HEK293 (cell line): ENCODE measurements around the gene OLFM3.

ENCODE experiments used
- CTCF ChIA-PET: fragments of 350-600 bp; formaldehyde crosslinking; extraction: SDS; loops from one replicate; lab custom pipeline; 2021; ENCODE audit warnings: antibody characterized with exemption; lab: Yijun Ruan, JAX
- POLR2A ChIA-PET: fragments of 300-600 bp; formaldehyde crosslinking; extraction: SDS; loops from one replicate; lab custom pipeline; 2020; ENCODE audit warnings: antibody characterized with exemption, inconsistent platforms; lab: Yijun Ruan, JAX
- H3K27ac ChIP-seq: fragments of 200-500 bp; sonication (Bioruptor generic); 2 replicates; pipeline ENCODE4 v1.5.1; 2014; ENCODE audit warnings: low read depth, low read length, control low read depth, inconsistent platforms; ENCODE audit errors: extremely low read depth
- H3K36me3 ChIP-seq, 2 experiments: fragments of 200-500 bp in 1 of 2; sonication (Bioruptor generic) in 1 of 2; 1 replicate in 1 of 2; 2 replicates in 1 of 2; pipeline ENCODE4 v1.5.1; 2014 to 2017; ENCODE audit warnings: inconsistent platforms in 2 of 2, low read length in 2 of 2; ENCODE audit not compliant: control insufficient read depth in 2 of 2, insufficient read depth in 1 of 2
- H3K4me1 ChIP-seq: fragments of 200-500 bp; sonication (Bioruptor generic); 2 replicates; pipeline ENCODE4 v1.5.1; 2014; ENCODE audit warnings: mild to moderate bottlenecking, low read length, inconsistent platforms; ENCODE audit not compliant: control insufficient read depth, insufficient read depth
- H3K4me3 ChIP-seq: 2 replicates; pipeline ENCODE4 v1.5.1; 2011; ENCODE audit warnings: low read depth, mild to moderate bottlenecking, control low read depth, low read length, moderate library complexity
- H3K9me3 ChIP-seq: fragments of 200-500 bp; sonication (Bioruptor generic); 2 replicates; pipeline ENCODE4 v1.5.1; 2014; ENCODE audit warnings: low read depth, low read length, inconsistent platforms; ENCODE audit not compliant: control insufficient read depth, insufficient read depth
- BCL11A ChIP-seq: fragments of 450-650 bp; formaldehyde crosslinking; IDR thresholded peaks from 2 replicates; pipeline ENCODE4 v1.5.1; 2016; ENCODE audit warnings: low read depth, missing biosample characterization, missing genetic modification characterization
- FEZF1 ChIP-seq: fragments of 450-650 bp; formaldehyde crosslinking; IDR thresholded peaks from 2 replicates; pipeline ENCODE4 v1.5.1; 2016; ENCODE audit warnings: missing biosample characterization, missing genetic modification characterization
- GLIS1 ChIP-seq: fragments of 450-650 bp; formaldehyde crosslinking; IDR thresholded peaks from 2 replicates; pipeline ENCODE4 v1.5.1; 2016; ENCODE audit warnings: missing biosample characterization, missing genetic modification characterization
- HOXA7 ChIP-seq: sonication (generic); formaldehyde crosslinking; IDR thresholded peaks from 2 replicates; pipeline ENCODE4 v1.8.1; 2022; ENCODE audit warnings: missing genetic modification reagents, borderline replicate concordance
- PRDM1 ChIP-seq: fragments of 450-650 bp; formaldehyde crosslinking; IDR thresholded peaks from 2 replicates; pipeline ENCODE4; 2016; ENCODE audit warnings: missing biosample characterization, missing genetic modification characterization
- REPIN1 ChIP-seq: fragments of 450-650 bp; formaldehyde crosslinking; IDR thresholded peaks from 2 replicates; pipeline ENCODE4 v1.5.1; 2017; ENCODE audit warnings: missing biosample characterization, missing genetic modification characterization, low read depth
- TRIM28 ChIP-seq: IDR thresholded peaks from 2 replicates; pipeline ENCODE4 v1.6.1; 2011; ENCODE audit warnings: low read length, control low read depth, borderline replicate concordance
- ZBTB1 ChIP-seq: fragments of 450-650 bp; formaldehyde crosslinking; IDR thresholded peaks from 2 replicates; pipeline ENCODE4 v1.5.1; 2016; ENCODE audit warnings: missing biosample characterization, missing genetic modification characterization
- ZBTB20 ChIP-seq: fragments of 450-650 bp; formaldehyde crosslinking; IDR thresholded peaks from 2 replicates; pipeline ENCODE4 v1.5.1; 2016; ENCODE audit warnings: missing biosample characterization, missing genetic modification characterization
- ZBTB6 ChIP-seq: fragments of 450-650 bp; formaldehyde crosslinking; IDR thresholded peaks from 2 replicates; pipeline ENCODE4 v1.5.1; 2017; ENCODE audit warnings: missing biosample characterization, missing genetic modification characterization
- ZFP3 ChIP-seq: fragments of 450-650 bp; formaldehyde crosslinking; IDR thresholded peaks from 2 replicates; pipeline ENCODE4 v1.5.1; 2016; ENCODE audit warnings: low read depth, missing biosample characterization, missing genetic modification characterization
- ZNF146 ChIP-seq: fragments of 450-650 bp; formaldehyde crosslinking; IDR thresholded peaks from 2 replicates; pipeline ENCODE4 v1.5.1; 2016; ENCODE audit warnings: missing biosample characterization, missing genetic modification characterization
- ZNF16 ChIP-seq: fragments of 450-650 bp; formaldehyde crosslinking; IDR thresholded peaks from 2 replicates; pipeline ENCODE4 v1.5.1; 2016; ENCODE audit warnings: low read depth, missing biosample characterization, missing genetic modification characterization
- ZNF169 ChIP-seq: fragments of 450-650 bp; formaldehyde crosslinking; IDR thresholded peaks from 2 replicates; pipeline ENCODE4 v1.5.1; 2016; ENCODE audit warnings: missing biosample characterization, missing genetic modification characterization
- ZNF174 ChIP-seq: fragments of 450-650 bp; formaldehyde crosslinking; IDR thresholded peaks from 2 replicates; pipeline ENCODE4 v1.5.0; 2017; ENCODE audit warnings: missing biosample characterization, mild to moderate bottlenecking, missing genetic modification characterization
- ZNF274 ChIP-seq, 2 experiments: fragments of 200-500 bp in 1 of 2; fragments of 450-650 bp in 1 of 2; sonication (Bioruptor generic) in 1 of 2; formaldehyde crosslinking in 1 of 2; IDR thresholded peaks; 2 replicates each; pipeline versions ENCODE4 v1.5.1 to v1.6.1; 2014 to 2016; ENCODE audit warnings: borderline replicate concordance in 1 of 2, inconsistent platforms in 1 of 2, low read length in 1 of 2, missing biosample characterization in 1 of 2, missing genetic modification characterization in 1 of 2
- ZNF292 ChIP-seq: fragments of 450-650 bp; formaldehyde crosslinking; IDR thresholded peaks from 2 replicates; pipeline ENCODE4 v1.5.1; 2016; ENCODE audit warnings: low read depth, missing biosample characterization, missing genetic modification characterization, borderline replicate concordance
- ZNF311 ChIP-seq: fragments of 450-650 bp; formaldehyde crosslinking; IDR thresholded peaks from 2 replicates; pipeline ENCODE4 v1.5.1; 2017; ENCODE audit warnings: missing biosample characterization, missing genetic modification characterization, borderline replicate concordance
- ZNF391 ChIP-seq: fragments of 450-650 bp; formaldehyde crosslinking; IDR thresholded peaks from 2 replicates; pipeline ENCODE4 v1.5.1; 2016; ENCODE audit warnings: low read depth, missing biosample characterization, missing genetic modification characterization, borderline replicate concordance
- ZNF510 ChIP-seq: fragments of 450-650 bp; formaldehyde crosslinking; IDR thresholded peaks from 2 replicates; pipeline ENCODE4 v1.5.1; 2018; ENCODE audit warnings: mild to moderate bottlenecking, missing genetic modification characterization, missing biosample characterization; ENCODE audit not compliant: insufficient replicate concordance
- ZNF544 ChIP-seq: fragments of 450-650 bp; formaldehyde crosslinking; IDR thresholded peaks from 2 replicates; pipeline ENCODE4 v1.5.0; 2017; ENCODE audit warnings: missing biosample characterization, missing genetic modification characterization
- ZNF555 ChIP-seq: fragments of 450-650 bp; formaldehyde crosslinking; conservative IDR thresholded peaks from 2 replicates; pipeline ENCODE4 v1.5.1; 2017; ENCODE audit warnings: missing biosample characterization, mild to moderate bottlenecking, missing genetic modification characterization, inconsistent platforms
- ZNF626 ChIP-seq: fragments of 450-650 bp; sonication (Bioruptor Pico); formaldehyde crosslinking; IDR thresholded peaks from 2 replicates; pipeline ENCODE4 v1.5.1; 2018; ENCODE audit warnings: missing biosample characterization, missing genetic modification characterization, inconsistent platforms
- ZSCAN16 ChIP-seq: fragments of 450-650 bp; formaldehyde crosslinking; IDR thresholded peaks from 2 replicates; pipeline ENCODE4 v1.5.1; 2016; ENCODE audit warnings: missing biosample characterization, missing genetic modification characterization

OLFM3 gene

GRCh38 chr1:101980974-101981373 is 15.8 kb downstream of the OLFM3 start:
- no peaks in the 10 kb centered on the region for H3K4me1 ChIP-seq
- no peaks in the 10 kb centered on the region for H3K9me3 ChIP-seq
- ChIA-PET POLR2A (no interaction called here), CTCF (interaction anchor here (0.6 to 0.7 kb wide), 2 partner anchors 10 to 29 kb away, joined by 4 read pairs; no protein-coding TSS in a partner anchor)
- no peak overlapping the region for H3K4me3 ChIP-seq
- no peaks in the 10 kb centered on the region for H3K36me3 ChIP-seq
- no peak overlapping the region for H3K27ac ChIP-seq
- no peak for TF ChIP-seq ZBTB1 (tag by site-specific recombination)

- no peaks in the 10 kb centered on the region for H3K9me3 ChIP-seq
- no peak overlapping the region for H3K4me3 ChIP-seq
- ChIA-PET POLR2A (no interaction called here), CTCF (no interaction called here)
- H3K4me1 ChIP-seq, result no peaks in the 10 kb centered on the region
- no peaks in the 10 kb centered on the region for H3K36me3 ChIP-seq
- no peak overlapping the region for H3K27ac ChIP-seq
- TF ChIP-seq ZNF16 (tag by site-specific recombination) (no peak), BCL11A (tag by site-specific recombination) (no peak), ZNF174 (no peak), ZNF510 (tag by site-specific recombination) (no peak), ZBTB20 (tag by site-specific recombination) (no peak), ZNF555 (no peak), ZNF146 (tag by site-specific recombination) (no peak), ZNF391 (tag by site-specific recombination) (no peak), ZSCAN16 (no peak), ZNF544 (tag by site-specific recombination) (no peak), TRIM28 (no peak), GLIS1 (tag by site-specific recombination) (no peak), ZNF311 (tag by site-specific recombination) (no peak), PRDM1 (tag by site-specific recombination) (no peak), ZBTB6 (tag by site-specific recombination) (no peak), ZNF626 (no peak), HOXA7 (CRISPR knock-in tag) (no peak)
Measured at GRCh38 chr1:101977266-101977665, 19.5 kb downstream of the OLFM3 start.

- TF ChIP-seq ZNF169 (no peak), ZNF274 (IDR thresholded peaks at IDR 0.05; ENCODE audit: low read length) (no peak), ZNF274 (tag by site-specific recombination; IDR thresholded peaks at IDR 0.05; ENCODE audit: borderline replicate concordance) (no peak), ZFP3 (no peak), ZNF292 (no peak), ZSCAN16 (no peak), FEZF1 (no peak), GLIS1 (tag by site-specific recombination) (no peak), REPIN1 (tag by site-specific recombination) (no peak)
- POLR2A ChIA-PET, result no interaction called here
Measured at GRCh38 chr1:101976161-101976560, 20.6 kb downstream of the OLFM3 start.

More at GRCh38 chr1:101976161-101976560, 20.6 kb downstream of the OLFM3 start:
- Histone ChIP-seq H3K9me3 (no peaks in the 10 kb centered on the region), H3K27ac (no peak overlapping the region), H3K4me3 (no peak overlapping the region), H3K36me3 (no peaks in the 10 kb centered on the region), H3K4me1 (no peaks in the 10 kb centered on the region)
- CTCF ChIA-PET, result no interaction called here
